HepG2 (cell line): ENCODE data around the gene PLA2G4A.

Experiments used
- MTA1 ChIP-seq: sonication (generic); formaldehyde crosslinking; IDR thresholded peaks from 2 replicates; pipeline ENCODE4 v1.4.0; 2020; ENCODE audit warnings: missing genetic modification reagents, mild to moderate bottlenecking, borderline replicate concordance
- RXRA ChIP-seq: sonication (generic); formaldehyde crosslinking; IDR thresholded peaks from 2 replicates; pipeline ENCODE4 v1.5.1; 2020; ENCODE audit warnings: missing genetic modification reagents

DNA sequence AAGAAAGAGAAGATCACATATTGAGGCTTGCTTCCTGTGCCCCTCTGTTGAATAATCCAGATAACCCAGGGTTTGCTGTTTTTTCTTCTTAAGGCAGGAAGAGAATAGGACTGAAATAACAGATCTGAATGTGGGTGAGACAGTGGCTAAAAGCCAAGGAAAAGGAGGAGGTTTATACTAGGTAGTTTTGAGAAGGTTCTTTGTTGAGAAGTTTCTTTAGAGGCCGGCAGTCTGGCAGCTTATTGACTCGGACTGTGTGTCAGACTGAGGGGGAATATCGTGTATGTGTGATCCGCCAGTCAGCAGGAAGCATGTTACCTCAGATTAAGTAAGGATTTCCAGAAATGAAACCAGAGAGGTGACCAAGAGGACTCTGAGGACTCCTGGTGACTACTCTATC is 119.8 kb downstream of the PLA2G4A start:
- TF ChIP-seq RXRA (CRISPR knock-in tag) = no peak
- no peak for TF ChIP-seq MTA1 (CRISPR knock-in tag)
